ENCODE results near the gene DNAI1.
"Not testable (repeated sequence)": the region's sequence is repeated elsewhere in the genome, so short reads cannot be mapped to it uniquely, and the experiment has no call there.

Gene DNAI1

DNA sequence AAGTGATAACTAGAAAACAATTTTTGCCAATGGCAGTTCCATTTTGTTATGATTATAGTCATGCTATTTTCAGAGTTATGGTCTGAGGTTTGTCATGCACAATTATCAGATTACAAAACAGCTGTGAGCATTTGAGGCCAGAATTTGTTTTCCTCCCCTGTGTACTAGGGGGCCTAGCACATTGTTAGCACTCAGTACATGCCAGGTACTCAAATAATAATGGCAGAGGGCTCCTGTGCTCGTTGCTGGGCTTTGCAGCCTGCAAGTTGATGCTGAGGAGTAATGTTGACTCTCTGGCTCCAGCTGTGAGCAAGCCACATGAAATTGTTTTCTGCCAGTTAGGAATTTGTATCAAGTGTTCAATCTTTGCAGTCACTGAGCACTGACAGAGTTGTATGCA, 6.9 kb downstream of the DNAI1 start:
- no peak overlapping the region for H3K9ac ChIP-seq (ENCODE audit: low read depth, low read length)
- H3K4me1 ChIP-seq (ENCODE audit: insufficient read depth, low read length): no peaks in the 10 kb centered on the region
- H3K4me3 ChIP-seq (ENCODE audit: low read length): no peak overlapping the region
- H3K9me3 ChIP-seq (ENCODE audit: insufficient read depth, low read depth, low read length): no peaks in the 10 kb centered on the region
- peaks cover 4% of the 10 kb centered on the region; the same call in 1 of the 2 replicates for H3K27me3 ChIP-seq (ENCODE audit: insufficient read depth, low read length)
- H3K36me3 ChIP-seq (ENCODE audit: insufficient read depth, low read depth, low read length): no peaks in the 10 kb centered on the region
- no peak overlapping the region for H3K27ac ChIP-seq (ENCODE audit: low read length)

- H3K9ac ChIP-seq (ENCODE audit: low read depth, low read length): no peak overlapping the region
- H3K9me3 ChIP-seq (ENCODE audit: insufficient read depth, low read depth, low read length): no peaks in the 10 kb centered on the region
- no peak overlapping the region for H3K27ac ChIP-seq (ENCODE audit: low read length)
- no peaks in the 10 kb centered on the region for H3K4me1 ChIP-seq (ENCODE audit: insufficient read depth, low read length)
- H3K36me3 ChIP-seq (ENCODE audit: insufficient read depth, low read depth, low read length): no peaks in the 10 kb centered on the region
- no peaks in the 10 kb centered on the region for H3K27me3 ChIP-seq (ENCODE audit: insufficient read depth, low read length)
- no peak overlapping the region for H3K4me3 ChIP-seq (ENCODE audit: low read length)
Measured at GRCh38 chr9:34475097-34475496, 16.5 kb downstream of the DNAI1 start.

- no peaks in the 10 kb centered on the region for H3K4me1 ChIP-seq (ENCODE audit: insufficient read depth, low read length)
- no peak overlapping the region for H3K27ac ChIP-seq (ENCODE audit: low read length)
- no peak overlapping the region for H3K4me3 ChIP-seq (ENCODE audit: low read length)
- no peaks in the 10 kb centered on the region for H3K36me3 ChIP-seq (ENCODE audit: insufficient read depth, low read depth, low read length)
- no peaks in the 10 kb centered on the region for H3K9me3 ChIP-seq (ENCODE audit: insufficient read depth, low read depth, low read length)
- no peak overlapping the region for H3K9ac ChIP-seq (ENCODE audit: low read depth, low read length)
- no peaks in the 10 kb centered on the region for H3K27me3 ChIP-seq (ENCODE audit: insufficient read depth, low read length)
Measured at GRCh38 chr9:34477541-34477940, 18.9 kb downstream of the DNAI1 start.

- no peaks in the 10 kb centered on the region for H3K36me3 ChIP-seq (ENCODE audit: insufficient read depth, low read depth, low read length)
- H3K27me3 ChIP-seq (ENCODE audit: insufficient read depth, low read length): no peaks in the 10 kb centered on the region
- no peak overlapping the region for H3K4me3 ChIP-seq (ENCODE audit: low read length)
- no peak overlapping the region for H3K27ac ChIP-seq (ENCODE audit: low read length)
- H3K9me3 ChIP-seq (ENCODE audit: insufficient read depth, low read depth, low read length): no peaks in the 10 kb centered on the region
- no peak overlapping the region for H3K9ac ChIP-seq (ENCODE audit: low read depth, low read length)
- no peaks in the 10 kb centered on the region for H3K4me1 ChIP-seq (ENCODE audit: insufficient read depth, low read length)
Measured at GRCh38 chr9:34479431-34479866, 20.8 kb downstream of the DNAI1 start.

DNA sequence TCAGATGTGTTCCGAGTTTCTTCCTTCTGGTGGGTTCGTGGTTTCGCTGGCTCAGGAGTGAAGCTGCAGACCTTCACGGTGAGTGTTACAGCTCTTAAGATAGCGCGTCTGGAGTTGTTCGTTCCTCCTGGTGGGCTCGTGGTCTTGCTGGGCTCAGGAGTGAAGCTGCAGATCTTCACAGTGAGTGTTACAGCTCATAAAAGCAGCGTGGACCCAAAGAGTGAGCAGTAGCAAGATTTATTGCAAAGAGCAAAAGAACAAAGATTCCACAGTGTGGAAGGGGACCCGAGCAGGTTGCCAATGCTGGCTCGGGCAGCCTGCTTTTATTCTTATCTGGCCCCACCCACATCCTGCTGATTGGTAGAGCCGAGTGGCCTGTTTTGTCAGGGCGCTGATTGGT, 23.0 kb downstream of the DNAI1 start:
- H3K27ac ChIP-seq (ENCODE audit: low read length); H3K4me1 ChIP-seq (ENCODE audit: insufficient read depth, low read length); H3K4me3 ChIP-seq (ENCODE audit: low read length); H3K9ac ChIP-seq (ENCODE audit: low read depth, low read length); H3K36me3 ChIP-seq (ENCODE audit: insufficient read depth, low read depth, low read length); H3K27me3 ChIP-seq (ENCODE audit: insufficient read depth, low read length); H3K9me3 ChIP-seq (ENCODE audit: insufficient read depth, low read depth, low read length): not testable (repeated sequence)

GRCh38 chr9:34482746-34483145, 24.1 kb downstream of the DNAI1 start:
- H3K27me3 ChIP-seq (ENCODE audit: insufficient read depth, low read length); H3K4me1 ChIP-seq (ENCODE audit: insufficient read depth, low read length); H3K27ac ChIP-seq (ENCODE audit: low read length); H3K4me3 ChIP-seq (ENCODE audit: low read length); H3K9ac ChIP-seq (ENCODE audit: low read depth, low read length); H3K36me3 ChIP-seq (ENCODE audit: insufficient read depth, low read depth, low read length); H3K9me3 ChIP-seq (ENCODE audit: insufficient read depth, low read depth, low read length): not testable (repeated sequence)

- Histone ChIP-seq H3K4me3 (ENCODE audit: low read length) (no peak overlapping the region), H3K27ac (ENCODE audit: low read length) (no peak overlapping the region), H3K9ac (ENCODE audit: low read depth, low read length) (no peak overlapping the region), H3K27me3 (ENCODE audit: insufficient read depth, low read length) (peaks cover 7% of the 10 kb centered on the region; the same call in 1 of the 2 replicates), H3K36me3 (ENCODE audit: insufficient read depth, low read depth, low read length) (no peaks in the 10 kb centered on the region), H3K4me1 (ENCODE audit: insufficient read depth, low read length) (no peaks in the 10 kb centered on the region), H3K9me3 (ENCODE audit: insufficient read depth, low read depth, low read length) (no peaks in the 10 kb centered on the region)
Measured at GRCh38 chr9:34484678-34485077, 26.1 kb downstream of the DNAI1 start.

DNA sequence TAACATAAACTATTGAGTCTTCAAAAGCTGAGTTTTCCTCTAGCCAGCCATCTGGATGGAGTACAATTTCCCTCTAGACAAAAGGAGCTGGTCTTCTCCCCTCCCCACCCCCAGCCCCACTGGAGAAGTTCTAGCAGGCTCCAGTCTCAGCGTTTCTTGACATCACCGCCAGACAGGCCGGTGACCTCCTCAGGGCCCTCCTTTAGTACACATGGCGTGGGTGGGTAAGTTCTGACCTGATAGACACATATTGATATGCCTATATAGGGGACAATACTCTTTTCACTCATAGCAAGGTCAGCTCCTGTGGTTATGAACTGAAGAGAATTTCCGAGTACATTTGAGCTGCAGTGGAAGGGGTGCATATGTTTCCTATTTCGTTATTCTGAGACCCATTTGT, 27.2 kb downstream of the DNAI1 start:
- Histone ChIP-seq H3K27ac (ENCODE audit: low read length) (no peak overlapping the region), H3K27me3 (ENCODE audit: insufficient read depth, low read length) (peaks cover 7% of the 10 kb centered on the region; the same call in 1 of the 2 replicates), H3K36me3 (ENCODE audit: insufficient read depth, low read depth, low read length) (no peaks in the 10 kb centered on the region), H3K4me1 (ENCODE audit: insufficient read depth, low read length) (no peaks in the 10 kb centered on the region), H3K9ac (ENCODE audit: low read depth, low read length) (no peak overlapping the region), H3K4me3 (ENCODE audit: low read length) (no peak overlapping the region), H3K9me3 (ENCODE audit: insufficient read depth, low read depth, low read length) (no peaks in the 10 kb centered on the region)

GRCh38 chr9:34486572-34486971, 28.0 kb downstream of the DNAI1 start:
- Histone ChIP-seq H3K9ac (ENCODE audit: low read depth, low read length) (no peak overlapping the region), H3K4me3 (ENCODE audit: low read length) (no peak overlapping the region), H3K36me3 (ENCODE audit: insufficient read depth, low read depth, low read length) (no peaks in the 10 kb centered on the region), H3K4me1 (ENCODE audit: insufficient read depth, low read length) (no peaks in the 10 kb centered on the region), H3K9me3 (ENCODE audit: insufficient read depth, low read depth, low read length) (no peaks in the 10 kb centered on the region), H3K27me3 (ENCODE audit: insufficient read depth, low read length) (peaks cover 7% of the 10 kb centered on the region; the same call in 1 of the 2 replicates), H3K27ac (ENCODE audit: low read length) (no peak overlapping the region)

GRCh38 chr9:34490360-34490759, 31.8 kb downstream of the DNAI1 start:
- H3K4me3 ChIP-seq (ENCODE audit: low read length): no peak overlapping the region
- no peaks in the 10 kb centered on the region for H3K36me3 ChIP-seq (ENCODE audit: insufficient read depth, low read depth, low read length)

GRCh38 chr9:34490760-34491159, 32.2 kb downstream of the DNAI1 start:
- Histone ChIP-seq H3K36me3 (ENCODE audit: insufficient read depth, low read depth, low read length) (no peaks in the 10 kb centered on the region), H3K4me1 (ENCODE audit: insufficient read depth, low read length) (no peaks in the 10 kb centered on the region), H3K27ac (ENCODE audit: low read length) (no peak overlapping the region), H3K9me3 (ENCODE audit: insufficient read depth, low read depth, low read length) (no peaks in the 10 kb centered on the region), H3K9ac (ENCODE audit: low read depth, low read length) (no peak overlapping the region), H3K27me3 (ENCODE audit: insufficient read depth, low read length) (peaks cover 7% of the 10 kb centered on the region; the same call in 1 of the 2 replicates), H3K4me3 (ENCODE audit: low read length) (no peak overlapping the region)

More at GRCh38 chr9:34490360-34490759, 31.8 kb downstream of the DNAI1 start:
- Histone ChIP-seq H3K27me3 (ENCODE audit: insufficient read depth, low read length) (peaks cover 7% of the 10 kb centered on the region; the same call in 1 of the 2 replicates), H3K9me3 (ENCODE audit: insufficient read depth, low read depth, low read length) (no peaks in the 10 kb centered on the region), H3K27ac (ENCODE audit: low read length) (no peak overlapping the region), H3K9ac (ENCODE audit: low read depth, low read length) (no peak overlapping the region), H3K4me1 (ENCODE audit: insufficient read depth, low read length) (no peaks in the 10 kb centered on the region)

DNA sequence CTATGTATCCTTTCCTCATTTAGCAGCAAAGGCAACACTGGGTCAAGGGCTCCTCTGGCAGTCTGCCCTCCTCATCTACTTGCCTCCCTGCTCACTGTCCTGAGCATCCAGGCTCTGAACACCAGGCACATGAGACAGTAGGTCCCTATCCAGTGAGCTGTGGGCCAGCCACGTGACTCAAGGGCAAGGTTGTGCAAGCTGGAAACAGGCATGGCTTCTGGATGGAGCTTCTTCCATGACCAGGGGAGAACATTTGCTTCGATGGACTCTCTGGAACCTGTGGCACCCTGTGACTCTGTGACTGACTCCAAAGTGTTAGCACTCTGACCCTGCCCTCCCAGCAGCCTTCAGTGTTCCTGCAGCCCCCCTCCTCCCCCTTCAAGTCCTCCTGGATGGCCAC, 33.0 kb downstream of the DNAI1 start:
- peaks cover 7% of the 10 kb centered on the region; the same call in 1 of the 2 replicates for H3K27me3 ChIP-seq (ENCODE audit: insufficient read depth, low read length)
- H3K9ac ChIP-seq (ENCODE audit: low read depth, low read length): no peak overlapping the region
- H3K36me3 ChIP-seq (ENCODE audit: insufficient read depth, low read depth, low read length): no peaks in the 10 kb centered on the region
- no peak overlapping the region for H3K27ac ChIP-seq (ENCODE audit: low read length)
- H3K4me1 ChIP-seq (ENCODE audit: insufficient read depth, low read length): no peaks in the 10 kb centered on the region
- H3K9me3 ChIP-seq (ENCODE audit: insufficient read depth, low read depth, low read length): no peaks in the 10 kb centered on the region
- no peak overlapping the region for H3K4me3 ChIP-seq (ENCODE audit: low read length)
